WTC11 (cell line): ENCODE results near the gene GOSR2. TPM values are rescaled to one million over a fixed set of nuclear protein-coding genes. Genes with fewer than 3 reads are reported as not detected.

ENCODE experiments used
- ATAC-seq: fragments of 200-7000 bp; cut with Tn5 transposase; 2 replicates; pipeline ENCODE4 v1.10.0; 2021; ENCODE audit warnings: mild to moderate bottlenecking, moderate library complexity
- CTCF ChIA-PET: fragments of 300-600 bp; sonication (Branson Sonifier 250); formaldehyde crosslinking; loops from one replicate; lab custom pipeline; 2021; ENCODE audit warnings: antibody characterized with exemption; lab: Charles Lee
- POLR2A ChIA-PET: fragments of 350-600 bp; sonication (Branson Sonifier 250); formaldehyde crosslinking; loops from one replicate; lab custom pipeline; 2021; ENCODE audit warnings: antibody characterized with exemption; lab: Charles Lee
- DNase-seq: peaks from one replicate; pipeline ENCODE4 v3.0.0; 2021; ENCODE audit warnings: low spot score
- H3K27ac Mint-ChIP-seq: 2 replicates; pipeline ENCODE4 v1.8.0; 2021; ENCODE audit warnings: mixed read lengths
- H3K27me3 Mint-ChIP-seq: 2 replicates; pipeline ENCODE4 v1.8.0; 2021; ENCODE audit warnings: low read depth, mild to moderate bottlenecking, moderate library complexity, mixed read lengths
- H3K36me3 Mint-ChIP-seq: 2 replicates; pipeline ENCODE4 v1.8.0; 2021; ENCODE audit warnings: mixed read lengths
- H3K4me1 Mint-ChIP-seq: 2 replicates; pipeline ENCODE4 v1.8.0; 2022; ENCODE audit warnings: mixed read lengths
- H3K4me3 Mint-ChIP-seq: 2 replicates; pipeline ENCODE4 v1.8.0; 2021; ENCODE audit warnings: mild to moderate bottlenecking, moderate library complexity, mixed read lengths
- H3K9me3 Mint-ChIP-seq: 2 replicates; pipeline ENCODE4 v1.8.0; 2021; ENCODE audit warnings: mixed read lengths
- CBFB ChIP-seq: sonication (generic); formaldehyde crosslinking; IDR thresholded peaks from 2 replicates; pipeline ENCODE4 v1.8.1; 2022; ENCODE audit warnings: mild to moderate bottlenecking, low read depth, missing genetic modification reagents
- ESRRA ChIP-seq: sonication (generic); formaldehyde crosslinking; IDR thresholded peaks from 2 replicates; pipeline ENCODE4 v1.8.1; 2022; ENCODE audit warnings: mild to moderate bottlenecking, missing genetic modification reagents, borderline replicate concordance
- MLX ChIP-seq: sonication (generic); formaldehyde crosslinking; IDR thresholded peaks from 2 replicates; pipeline ENCODE4 v1.8.1; 2023; ENCODE audit warnings: mild to moderate bottlenecking, missing genetic modification reagents, moderate library complexity
- NR2C2 ChIP-seq: sonication (generic); formaldehyde crosslinking; IDR thresholded peaks from 2 replicates; pipeline ENCODE4 v1.8.0; 2022; ENCODE audit warnings: mild to moderate bottlenecking, missing genetic modification reagents
- ZBTB43 ChIP-seq: sonication (generic); formaldehyde crosslinking; IDR thresholded peaks from 2 replicates; pipeline ENCODE4 v1.8.1; 2023; ENCODE audit warnings: mild to moderate bottlenecking, missing genetic modification reagents
- ZSCAN18 ChIP-seq: fragments of 250-450 bp; sonication (Bioruptor Pico); IDR thresholded peaks from 2 replicates; pipeline ENCODE4 v2.1.2; 2022; ENCODE audit warnings: mild to moderate bottlenecking, moderate library complexity
- total RNA-seq: library from RNA; stranded (reverse); gene quantifications from 3 replicates; pipeline ENCODE4 v1.2.3, GENCODE V29; 2021
- TF ChIP-seq, protein P1 (sequence below): sonication (generic); formaldehyde crosslinking; IDR thresholded peaks from 2 replicates; pipeline ENCODE4 v1.8.1; 2022; ENCODE audit warnings: low read depth, mild to moderate bottlenecking, moderate library complexity, missing genetic modification reagents, borderline replicate concordance
- TF ChIP-seq, protein P2 (sequence below): sonication (generic); formaldehyde crosslinking; IDR thresholded peaks from 2 replicates; pipeline ENCODE4 v1.8.1; 2023; ENCODE audit warnings: mild to moderate bottlenecking, missing genetic modification reagents
- TF ChIP-seq, protein P3 (sequence below): sonication (generic); formaldehyde crosslinking; IDR thresholded peaks from 2 replicates; pipeline ENCODE4 v1.8.0; 2022; ENCODE audit warnings: missing genetic modification reagents
- TF ChIP-seq, protein P4 (sequence below): sonication (generic); formaldehyde crosslinking; IDR thresholded peaks from 2 replicates; pipeline ENCODE4 v1.8.1; 2023; ENCODE audit warnings: mild to moderate bottlenecking, moderate library complexity, missing genetic modification reagents

The GOSR2 gene
- total RNA-seq, 1 experiment from 2014 or later = 45.8 TPM

- TF ChIP-seq, protein P1, sequence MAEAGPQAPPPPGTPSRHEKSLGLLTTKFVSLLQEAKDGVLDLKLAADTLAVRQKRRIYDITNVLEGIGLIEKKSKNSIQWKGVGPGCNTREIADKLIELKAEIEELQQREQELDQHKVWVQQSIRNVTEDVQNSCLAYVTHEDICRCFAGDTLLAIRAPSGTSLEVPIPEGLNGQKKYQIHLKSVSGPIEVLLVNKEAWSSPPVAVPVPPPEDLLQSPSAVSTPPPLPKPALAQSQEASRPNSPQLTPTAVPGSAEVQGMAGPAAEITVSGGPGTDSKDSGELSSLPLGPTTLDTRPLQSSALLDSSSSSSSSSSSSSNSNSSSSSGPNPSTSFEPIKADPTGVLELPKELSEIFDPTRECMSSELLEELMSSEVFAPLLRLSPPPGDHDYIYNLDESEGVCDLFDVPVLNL = no peak
- TF ChIP-seq, protein P2, sequence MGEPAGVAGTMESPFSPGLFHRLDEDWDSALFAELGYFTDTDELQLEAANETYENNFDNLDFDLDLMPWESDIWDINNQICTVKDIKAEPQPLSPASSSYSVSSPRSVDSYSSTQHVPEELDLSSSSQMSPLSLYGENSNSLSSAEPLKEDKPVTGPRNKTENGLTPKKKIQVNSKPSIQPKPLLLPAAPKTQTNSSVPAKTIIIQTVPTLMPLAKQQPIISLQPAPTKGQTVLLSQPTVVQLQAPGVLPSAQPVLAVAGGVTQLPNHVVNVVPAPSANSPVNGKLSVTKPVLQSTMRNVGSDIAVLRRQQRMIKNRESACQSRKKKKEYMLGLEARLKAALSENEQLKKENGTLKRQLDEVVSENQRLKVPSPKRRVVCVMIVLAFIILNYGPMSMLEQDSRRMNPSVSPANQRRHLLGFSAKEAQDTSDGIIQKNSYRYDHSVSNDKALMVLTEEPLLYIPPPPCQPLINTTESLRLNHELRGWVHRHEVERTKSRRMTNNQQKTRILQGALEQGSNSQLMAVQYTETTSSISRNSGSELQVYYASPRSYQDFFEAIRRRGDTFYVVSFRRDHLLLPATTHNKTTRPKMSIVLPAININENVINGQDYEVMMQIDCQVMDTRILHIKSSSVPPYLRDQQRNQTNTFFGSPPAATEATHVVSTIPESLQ = no peak
- no peak for TF ChIP-seq ZBTB43 (CRISPR knock-in tag)
- TF ChIP-seq, protein P3, sequence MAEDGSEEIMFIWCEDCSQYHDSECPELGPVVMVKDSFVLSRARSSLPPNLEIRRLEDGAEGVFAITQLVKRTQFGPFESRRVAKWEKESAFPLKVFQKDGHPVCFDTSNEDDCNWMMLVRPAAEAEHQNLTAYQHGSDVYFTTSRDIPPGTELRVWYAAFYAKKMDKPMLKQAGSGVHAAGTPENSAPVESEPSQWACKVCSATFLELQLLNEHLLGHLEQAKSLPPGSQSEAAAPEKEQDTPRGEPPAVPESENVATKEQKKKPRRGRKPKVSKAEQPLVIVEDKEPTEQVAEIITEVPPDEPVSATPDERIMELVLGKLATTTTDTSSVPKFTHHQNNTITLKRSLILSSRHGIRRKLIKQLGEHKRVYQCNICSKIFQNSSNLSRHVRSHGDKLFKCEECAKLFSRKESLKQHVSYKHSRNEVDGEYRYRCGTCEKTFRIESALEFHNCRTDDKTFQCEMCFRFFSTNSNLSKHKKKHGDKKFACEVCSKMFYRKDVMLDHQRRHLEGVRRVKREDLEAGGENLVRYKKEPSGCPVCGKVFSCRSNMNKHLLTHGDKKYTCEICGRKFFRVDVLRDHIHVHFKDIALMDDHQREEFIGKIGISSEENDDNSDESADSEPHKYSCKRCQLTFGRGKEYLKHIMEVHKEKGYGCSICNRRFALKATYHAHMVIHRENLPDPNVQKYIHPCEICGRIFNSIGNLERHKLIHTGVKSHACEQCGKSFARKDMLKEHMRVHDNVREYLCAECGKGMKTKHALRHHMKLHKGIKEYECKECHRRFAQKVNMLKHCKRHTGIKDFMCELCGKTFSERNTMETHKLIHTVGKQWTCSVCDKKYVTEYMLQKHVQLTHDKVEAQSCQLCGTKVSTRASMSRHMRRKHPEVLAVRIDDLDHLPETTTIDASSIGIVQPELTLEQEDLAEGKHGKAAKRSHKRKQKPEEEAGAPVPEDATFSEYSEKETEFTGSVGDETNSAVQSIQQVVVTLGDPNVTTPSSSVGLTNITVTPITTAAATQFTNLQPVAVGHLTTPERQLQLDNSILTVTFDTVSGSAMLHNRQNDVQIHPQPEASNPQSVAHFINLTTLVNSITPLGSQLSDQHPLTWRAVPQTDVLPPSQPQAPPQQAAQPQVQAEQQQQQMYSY (CRISPR knock-in tag) = no peak
- no peak for TF ChIP-seq ZSCAN18
- no peak for TF ChIP-seq NR2C2 (CRISPR knock-in tag)
- TF ChIP-seq, all 79 proteins: peak for 0
These were observed 25.6 kb downstream of the GOSR2 start (continued) for GRCh38 chr17:46948544-46948943.

DNA sequence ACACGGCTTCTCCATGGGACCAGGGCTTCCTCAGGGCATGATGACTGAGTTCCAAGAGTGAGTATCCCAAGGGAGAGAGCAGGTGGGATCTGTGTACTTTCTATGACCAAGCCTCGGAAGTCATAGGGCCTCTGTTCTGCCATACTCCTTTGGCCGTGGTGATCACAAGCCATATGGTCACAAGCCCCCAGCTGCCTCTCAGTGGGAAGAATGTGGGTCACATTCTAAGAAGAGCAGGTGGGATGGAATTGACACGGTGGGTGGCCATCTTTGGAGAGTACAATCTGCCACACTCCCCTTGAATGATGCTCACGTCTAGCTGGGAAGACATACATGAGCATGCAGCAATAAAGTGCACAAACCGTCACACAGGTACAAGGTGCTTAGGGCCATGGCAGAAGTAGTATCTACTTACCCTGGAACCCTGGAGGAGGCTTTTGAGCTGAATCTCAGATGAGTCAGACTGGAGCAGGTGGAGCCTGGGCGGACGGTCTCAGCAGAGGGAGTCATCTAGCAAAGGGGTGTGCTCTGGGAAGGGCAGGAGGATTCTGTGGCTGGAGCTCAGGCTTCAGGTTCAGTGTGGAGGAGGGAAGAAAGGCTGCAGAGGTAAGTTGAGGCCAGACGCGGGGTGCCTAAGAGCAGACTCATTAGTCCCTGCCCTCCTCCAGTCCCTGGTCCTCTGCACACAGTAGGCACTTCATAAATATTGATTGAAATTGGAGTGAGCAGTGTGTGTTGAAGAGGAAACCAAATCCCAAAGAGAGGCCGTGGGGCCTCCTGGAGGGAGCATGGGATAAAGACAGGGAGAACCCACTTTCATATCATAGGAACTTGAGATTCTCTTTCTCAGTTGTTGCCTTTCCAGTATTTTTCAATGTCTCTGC lies 26.6 kb downstream of the GOSR2 start:
- DNase-seq (no peak), ATAC-seq (no peak)
- TF ChIP-seq ESRRA (CRISPR knock-in tag) (no peak), MLX (CRISPR knock-in tag) (no peak), CBFB (CRISPR knock-in tag) (no peak)
- TF ChIP-seq, protein P4, sequence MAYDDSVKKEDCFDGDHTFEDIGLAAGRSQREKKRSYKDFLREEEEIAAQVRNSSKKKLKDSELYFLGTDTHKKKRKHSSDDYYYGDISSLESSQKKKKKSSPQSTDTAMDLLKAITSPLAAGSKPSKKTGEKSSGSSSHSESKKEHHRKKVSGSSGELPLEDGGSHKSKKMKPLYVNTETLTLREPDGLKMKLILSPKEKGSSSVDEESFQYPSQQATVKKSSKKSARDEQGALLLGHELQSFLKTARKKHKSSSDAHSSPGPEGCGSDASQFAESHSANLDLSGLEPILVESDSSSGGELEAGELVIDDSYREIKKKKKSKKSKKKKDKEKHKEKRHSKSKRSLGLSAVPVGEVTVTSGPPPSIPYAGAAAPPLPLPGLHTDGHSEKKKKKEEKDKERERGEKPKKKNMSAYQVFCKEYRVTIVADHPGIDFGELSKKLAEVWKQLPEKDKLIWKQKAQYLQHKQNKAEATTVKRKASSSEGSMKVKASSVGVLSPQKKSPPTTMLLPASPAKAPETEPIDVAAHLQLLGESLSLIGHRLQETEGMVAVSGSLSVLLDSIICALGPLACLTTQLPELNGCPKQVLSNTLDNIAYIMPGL (CRISPR knock-in tag) = no peak
- TF ChIP-seq, protein P3 (CRISPR knock-in tag) = no peak
- POLR2A ChIA-PET = no interaction called here
- H3K27ac Mint-ChIP-seq = no peak overlapping the region
- H3K27me3 Mint-ChIP-seq = peaks cover 9% of the 10 kb centered on the region; the same call in 1 of the 2 replicates
- H3K9me3 Mint-ChIP-seq = no peaks in the 10 kb centered on the region
- H3K4me3 Mint-ChIP-seq = no peak overlapping the region
- CTCF ChIA-PET = no interaction called here
- peaks cover 14% of the 10 kb centered on the region for H3K4me1 Mint-ChIP-seq
- H3K36me3 Mint-ChIP-seq = peaks cover 11% of the 10 kb centered on the region
